WI38 (cell line): ENCODE measurements around the gene MBD5.

Experiments
- H3K4me3 ChIP-seq: 2 replicates; pipeline ENCODE4 v1.5.1; 2011; ENCODE audit warnings: low read depth, mild to moderate bottlenecking, control low read depth, low read length
- CTCF ChIP-seq: IDR thresholded peaks from 2 replicates; pipeline ENCODE4 v1.5.1; 2012; ENCODE audit warnings: low read depth, mild to moderate bottlenecking, control low read depth, low read length

Gene MBD5

GRCh38 chr2:148461876-148462275, 441.0 kb downstream of the MBD5 start:
- TF ChIP-seq CTCF, result no peak
- H3K4me3 ChIP-seq, result no peak overlapping the region

- TF ChIP-seq CTCF, result no peak
- no peak overlapping the region for H3K4me3 ChIP-seq
Measured at GRCh38 chr2:148475626-148476025, 454.7 kb downstream of the MBD5 start.

- H3K4me3 ChIP-seq, result no peak overlapping the region
- TF ChIP-seq CTCF, result no peak
Measured at GRCh38 chr2:148479398-148479797, 458.5 kb downstream of the MBD5 start.

GRCh38 chr2:148483665-148484064, 462.8 kb downstream of the MBD5 start:
- TF ChIP-seq CTCF, result no peak
- no peak overlapping the region for H3K4me3 ChIP-seq

- TF ChIP-seq CTCF, result no peak
- H3K4me3 ChIP-seq, result no peak overlapping the region
Measured at GRCh38 chr2:148484066-148484465, 463.2 kb downstream of the MBD5 start.

GRCh38 chr2:148486655-148487054, 465.8 kb downstream of the MBD5 start:
- no peak overlapping the region for H3K4me3 ChIP-seq
- TF ChIP-seq CTCF, result no peak

GRCh38 chr2:148487439-148487838, 466.5 kb downstream of the MBD5 start:
- no peak for TF ChIP-seq CTCF
- no peak overlapping the region for H3K4me3 ChIP-seq
